Mammary epithelial cell (primary cell): Measurements from ENCODE around the gene FOXP2.

Experiments
- EZH2 ChIP-seq: IDR thresholded peaks from 2 replicates; pipeline ENCODE4 v1.6.1; 2012; ENCODE audit warnings: low read length, inconsistent platforms, borderline replicate concordance
- TF ChIP-seq, protein P1 (sequence below), 2 donors: IDR thresholded peaks in 1 of 2; conservative IDR thresholded peaks in 1 of 2; 2 replicates each; pipeline ENCODE4 v1.5.1; 2011 to 2012; ENCODE audit warnings: inconsistent platforms in 2 of 2, low read length in 2 of 2, mild to moderate bottlenecking in 2 of 2, control low read depth in 1 of 2, low read depth in 1 of 2; ENCODE audit not compliant: insufficient read depth in 1 of 2; ENCODE audit errors: extremely low read depth in 1 of 2

GRCh38 chr7:114645451-114645850 is 230.8 kb downstream of the FOXP2 start:
- TF ChIP-seq, protein P1, sequence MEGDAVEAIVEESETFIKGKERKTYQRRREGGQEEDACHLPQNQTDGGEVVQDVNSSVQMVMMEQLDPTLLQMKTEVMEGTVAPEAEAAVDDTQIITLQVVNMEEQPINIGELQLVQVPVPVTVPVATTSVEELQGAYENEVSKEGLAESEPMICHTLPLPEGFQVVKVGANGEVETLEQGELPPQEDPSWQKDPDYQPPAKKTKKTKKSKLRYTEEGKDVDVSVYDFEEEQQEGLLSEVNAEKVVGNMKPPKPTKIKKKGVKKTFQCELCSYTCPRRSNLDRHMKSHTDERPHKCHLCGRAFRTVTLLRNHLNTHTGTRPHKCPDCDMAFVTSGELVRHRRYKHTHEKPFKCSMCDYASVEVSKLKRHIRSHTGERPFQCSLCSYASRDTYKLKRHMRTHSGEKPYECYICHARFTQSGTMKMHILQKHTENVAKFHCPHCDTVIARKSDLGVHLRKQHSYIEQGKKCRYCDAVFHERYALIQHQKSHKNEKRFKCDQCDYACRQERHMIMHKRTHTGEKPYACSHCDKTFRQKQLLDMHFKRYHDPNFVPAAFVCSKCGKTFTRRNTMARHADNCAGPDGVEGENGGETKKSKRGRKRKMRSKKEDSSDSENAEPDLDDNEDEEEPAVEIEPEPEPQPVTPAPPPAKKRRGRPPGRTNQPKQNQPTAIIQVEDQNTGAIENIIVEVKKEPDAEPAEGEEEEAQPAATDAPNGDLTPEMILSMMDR (conservative IDR thresholded peaks at IDR 0.05 in 1 of 2, IDR thresholded peaks at IDR 0.05 in 1 of 2; ENCODE audit: extremely low read depth in 1 of 2, insufficient read depth in 1 of 2, low read depth in 1 of 2, low read length in 2 of 2), result no peak
- no peak for TF ChIP-seq EZH2
